Anterior cingulate cortex (tissue), 58 donors: Measurements from ENCODE around the gene TMED7.

ENCODE experiments used
- DNase-seq, 58 donors: peaks; one replicate each; lab custom pipeline; 2025; lab: John Stamatoyannopoulos, UW

Gene TMED7

GRCh38 chr5:115629903-115630302 is 4.1 kb upstream of the TMED7 start:
- DNase-seq = no peak

DNA sequence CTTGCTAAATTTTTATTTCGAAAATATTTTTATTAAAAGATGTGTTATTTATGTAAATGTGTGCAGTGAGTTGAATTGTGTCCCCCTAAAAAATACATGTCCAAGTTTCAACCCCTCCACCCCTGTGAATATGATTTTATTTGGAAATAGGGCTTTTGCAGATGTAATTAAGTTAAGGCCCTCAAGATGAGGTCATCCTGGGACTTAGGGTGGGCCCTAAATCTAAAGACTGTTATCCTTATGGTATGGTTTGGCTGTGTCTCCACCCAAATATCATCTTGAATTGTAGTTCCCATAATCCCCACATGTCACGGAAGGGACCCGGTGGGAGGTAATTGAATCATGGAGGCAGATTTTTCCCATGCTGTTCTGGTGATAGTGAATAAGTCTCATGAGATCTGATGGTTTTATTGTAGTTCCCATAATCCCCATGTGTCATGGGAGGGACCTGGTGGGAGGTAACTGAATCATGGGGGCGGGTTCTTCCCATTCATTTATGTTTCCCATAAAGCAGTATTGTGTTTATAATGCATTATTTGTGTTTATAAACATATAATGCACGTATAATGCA is 1.5 kb upstream of the TMED7 start:
- DNase-seq = no peak

DNA sequence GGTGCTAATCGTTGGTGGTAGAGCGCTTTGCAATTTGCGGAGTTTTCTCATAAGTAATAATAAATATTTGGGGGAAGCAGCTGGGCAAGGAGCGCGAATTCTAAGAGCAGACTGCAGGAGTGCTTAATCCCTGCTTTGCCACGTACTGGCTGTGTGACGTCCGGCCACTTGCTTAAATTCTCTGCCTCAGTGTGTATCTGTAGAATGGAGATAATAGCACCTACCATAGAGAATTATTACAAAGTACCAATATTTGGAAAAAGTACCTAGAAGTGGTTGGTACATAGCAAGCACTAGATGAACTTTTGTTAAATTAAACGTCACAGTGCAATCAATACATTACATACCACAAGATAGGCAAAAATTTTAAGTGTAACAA is 598 bp upstream of the TMED7 start:
- no peak for DNase-seq

DNA sequence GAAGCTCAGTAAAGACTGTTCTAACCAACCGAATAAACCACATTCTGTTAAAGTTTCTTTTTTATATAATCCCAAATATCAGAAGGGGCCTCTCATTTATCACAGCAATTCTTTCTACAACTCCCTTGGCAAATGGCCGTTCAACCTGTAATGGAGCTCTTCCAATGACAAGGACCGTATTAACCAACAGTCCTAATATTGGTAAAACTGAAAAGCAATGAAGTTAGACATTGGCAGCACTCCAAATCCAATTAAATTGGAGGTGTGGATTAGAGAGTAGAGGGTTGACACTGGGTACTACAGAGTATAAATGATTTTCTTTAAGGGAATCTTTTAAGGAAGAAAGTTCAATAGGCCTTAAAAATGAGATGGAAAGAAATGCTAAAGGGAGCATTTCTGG is 842 bp downstream of the TMED7 start:
- no peak for DNase-seq

GRCh38 chr5:115623658-115624057 is 2.2 kb downstream of the TMED7 start:
- DNase-seq = no peak

- no peak for DNase-seq
Measured at GRCh38 chr5:115621365-115621900, 4.4 kb downstream of the TMED7 start.

DNA sequence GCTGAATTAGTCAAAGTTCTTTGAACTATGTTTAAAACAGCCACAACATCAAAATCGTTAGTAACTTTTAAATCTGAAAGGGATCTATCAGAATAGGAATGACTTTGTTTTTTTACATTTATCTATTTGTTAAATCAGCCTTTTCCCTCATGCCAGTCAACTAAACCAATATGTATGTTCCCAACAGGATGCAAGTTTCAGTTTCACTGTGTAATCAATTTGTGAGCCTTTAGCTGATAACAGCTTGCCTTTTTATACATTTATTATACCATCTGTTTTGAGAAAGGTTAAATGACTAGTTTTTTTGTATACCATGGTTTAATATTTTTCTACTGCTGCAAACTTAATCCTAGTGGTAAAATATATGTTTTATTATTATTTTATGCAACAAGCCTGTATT is 8.9 kb downstream of the TMED7 start:
- DNase-seq = no peak

DNA sequence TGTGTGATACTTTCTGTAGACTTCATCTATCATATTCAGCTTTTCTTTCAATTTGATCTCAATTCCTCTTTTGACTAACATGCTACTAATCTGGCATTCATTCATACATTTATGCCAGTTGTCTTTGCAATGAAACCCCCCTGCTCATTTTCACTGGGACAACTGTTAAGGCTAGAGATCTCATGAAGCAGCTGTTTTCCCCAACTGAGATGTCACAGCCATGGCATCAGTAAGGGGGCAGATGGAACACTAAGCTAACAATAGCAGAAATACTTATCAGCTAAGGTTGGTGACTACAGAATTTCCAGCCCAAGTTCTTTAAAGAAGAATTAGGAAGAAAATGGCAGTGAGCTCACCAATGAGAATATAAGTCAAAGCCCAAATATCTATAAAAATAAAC is 9.4 kb downstream of the TMED7 start:
- no peak for DNase-seq

DNA sequence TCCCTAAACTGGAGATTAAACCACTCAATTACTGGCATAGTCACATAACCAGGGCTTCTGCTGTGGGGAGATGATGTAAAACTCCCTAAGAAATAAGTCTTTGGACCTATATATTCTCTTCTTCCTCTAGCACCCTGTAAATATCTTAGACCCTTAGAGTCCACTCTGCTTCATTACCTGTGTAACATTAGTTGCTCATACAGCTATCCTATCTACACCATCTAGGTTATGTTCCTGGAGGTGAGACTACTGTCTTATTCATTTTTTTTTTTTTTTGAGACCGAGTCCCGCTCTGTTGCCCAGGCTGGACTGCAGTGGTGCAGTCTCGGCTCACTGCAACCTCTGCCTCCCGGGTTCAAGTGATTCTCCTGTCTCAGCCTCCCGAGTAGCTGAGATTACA is 14.0 kb downstream of the TMED7 start:
- no peak for DNase-seq

GRCh38 chr5:115607935-115608334 is 17.9 kb downstream of the TMED7 start:
- no peak for DNase-seq

GRCh38 chr5:115605436-115605835 is 20.4 kb downstream of the TMED7 start:
- DNase-seq = no peak

DNA sequence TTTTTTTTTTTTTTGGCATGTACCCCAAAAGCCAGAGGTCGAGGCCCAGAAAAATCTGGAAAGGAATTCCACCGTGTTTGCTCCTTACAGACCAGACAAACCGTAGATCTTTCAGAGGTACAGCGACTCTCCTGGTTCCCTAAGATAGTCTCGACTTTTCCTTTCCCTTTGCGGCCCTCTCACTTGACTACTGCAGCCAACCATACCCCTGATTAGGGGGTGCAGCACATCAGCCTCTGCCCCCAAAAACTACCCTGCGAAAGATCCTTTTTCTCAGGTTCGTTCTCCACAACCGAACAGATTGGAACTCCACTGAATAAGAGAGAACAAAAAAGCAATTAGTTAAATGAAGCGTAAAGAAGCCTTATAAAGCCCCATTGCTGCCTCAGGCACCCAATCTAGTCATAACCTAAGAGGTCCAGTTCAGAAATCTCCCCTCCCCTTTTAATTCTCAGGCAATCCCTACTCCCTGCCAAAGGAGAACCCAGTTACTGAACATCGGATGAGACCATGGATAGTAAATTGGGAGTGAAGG is 23.2 kb downstream of the TMED7 start:
- peak in 2 of 58 donors; percentile 50 to 57 for DNase-seq

DNA sequence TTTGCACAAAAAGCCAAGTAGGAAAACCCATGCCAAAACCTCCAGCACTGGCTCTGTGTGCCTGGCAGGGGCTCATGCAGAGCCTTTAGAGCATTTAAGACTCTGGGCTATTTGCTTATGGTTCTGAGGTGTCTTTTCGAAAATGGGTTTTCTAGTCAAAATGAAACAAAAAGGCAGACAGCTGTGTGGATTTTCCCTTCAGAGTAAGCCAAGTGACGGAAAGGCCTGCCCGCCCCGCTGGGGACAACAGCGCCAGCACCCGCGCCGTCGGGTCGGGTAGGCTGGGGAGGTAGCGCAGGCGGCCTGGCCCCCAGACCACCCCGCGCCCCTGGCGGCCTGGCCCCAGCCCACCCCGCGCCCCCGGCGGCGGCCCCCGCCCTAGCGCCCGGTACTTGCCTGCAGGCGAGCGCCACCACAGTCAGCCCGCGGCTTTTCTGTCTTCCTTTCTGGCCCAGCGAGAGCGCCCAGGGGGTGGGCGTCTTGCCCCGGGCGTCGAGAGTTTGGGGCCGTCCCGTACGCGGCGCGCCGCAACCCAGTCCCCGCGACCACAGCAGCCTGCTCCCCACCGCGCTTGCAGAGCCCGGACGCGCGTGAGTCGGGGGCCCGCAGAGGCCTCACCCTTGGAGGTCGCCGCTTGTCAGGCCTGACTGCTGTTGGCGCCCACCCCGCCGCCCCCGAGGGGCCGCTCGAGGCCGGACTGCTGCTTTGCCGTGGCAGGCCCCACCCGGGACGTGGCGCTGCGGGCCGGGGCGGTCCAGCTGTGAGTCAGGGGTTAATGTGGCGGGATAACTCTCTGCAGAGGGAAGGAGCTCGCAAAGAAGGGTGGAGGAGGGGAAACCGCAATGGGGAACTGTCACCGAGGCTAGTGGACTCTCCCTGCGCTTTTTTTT is 23.9 kb downstream of the TMED7 start, which contains the start of gene TICAM2:
Gene TICAM2 (minus strand): TSS at position 779 of the 890 bp plus-strand sequence. CDS start 21,223 bp downstream, outside the sequence.
- peak in 55 of 58 donors; percentile 31 to 82 (median 64) for DNase-seq

DNA sequence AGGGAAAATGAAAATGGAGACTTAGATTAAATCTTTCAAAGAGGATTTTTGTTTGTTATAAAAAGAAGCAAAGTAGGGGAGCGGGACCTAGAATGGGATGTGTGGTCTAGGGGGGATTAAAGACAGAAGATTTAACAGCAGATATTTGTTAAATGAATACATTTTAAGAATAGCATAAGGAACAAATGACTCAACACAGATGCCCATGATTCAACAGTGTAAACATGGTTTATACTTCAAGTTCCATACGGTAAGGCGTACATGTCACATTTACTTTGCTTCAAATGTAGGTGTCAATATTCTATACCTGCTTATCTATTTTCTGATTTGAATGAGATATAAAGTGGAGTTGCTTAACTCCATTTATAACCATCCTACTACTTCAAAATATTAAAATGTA is 25.1 kb downstream of the TMED7 start:
- no peak for DNase-seq

- no peak for DNase-seq
Measured at GRCh38 chr5:115599924-115600323, 25.9 kb downstream of the TMED7 start.

DNA sequence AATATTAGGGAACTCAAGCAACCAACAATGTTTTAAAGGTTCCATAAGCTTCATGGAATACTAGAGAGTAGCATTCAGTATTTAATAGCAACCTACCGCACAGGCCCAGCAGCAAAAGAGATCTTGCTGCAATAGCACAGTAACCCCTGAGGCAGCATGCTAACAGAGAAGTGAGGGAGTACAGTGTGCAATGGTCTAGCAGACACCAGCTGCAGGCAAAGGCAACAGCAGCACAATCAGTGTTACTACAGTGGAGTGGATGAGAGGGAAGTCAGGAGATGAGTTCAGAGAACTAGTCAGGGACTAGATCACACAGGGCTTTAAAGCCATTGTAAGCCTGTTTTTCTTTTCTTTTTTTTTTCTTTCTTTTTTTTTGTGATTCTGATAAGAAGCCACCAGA is 26.3 kb downstream of the TMED7 start:
- peak in 29 of 58 donors; percentile 5 to 52 (median 17) for DNase-seq

DNA sequence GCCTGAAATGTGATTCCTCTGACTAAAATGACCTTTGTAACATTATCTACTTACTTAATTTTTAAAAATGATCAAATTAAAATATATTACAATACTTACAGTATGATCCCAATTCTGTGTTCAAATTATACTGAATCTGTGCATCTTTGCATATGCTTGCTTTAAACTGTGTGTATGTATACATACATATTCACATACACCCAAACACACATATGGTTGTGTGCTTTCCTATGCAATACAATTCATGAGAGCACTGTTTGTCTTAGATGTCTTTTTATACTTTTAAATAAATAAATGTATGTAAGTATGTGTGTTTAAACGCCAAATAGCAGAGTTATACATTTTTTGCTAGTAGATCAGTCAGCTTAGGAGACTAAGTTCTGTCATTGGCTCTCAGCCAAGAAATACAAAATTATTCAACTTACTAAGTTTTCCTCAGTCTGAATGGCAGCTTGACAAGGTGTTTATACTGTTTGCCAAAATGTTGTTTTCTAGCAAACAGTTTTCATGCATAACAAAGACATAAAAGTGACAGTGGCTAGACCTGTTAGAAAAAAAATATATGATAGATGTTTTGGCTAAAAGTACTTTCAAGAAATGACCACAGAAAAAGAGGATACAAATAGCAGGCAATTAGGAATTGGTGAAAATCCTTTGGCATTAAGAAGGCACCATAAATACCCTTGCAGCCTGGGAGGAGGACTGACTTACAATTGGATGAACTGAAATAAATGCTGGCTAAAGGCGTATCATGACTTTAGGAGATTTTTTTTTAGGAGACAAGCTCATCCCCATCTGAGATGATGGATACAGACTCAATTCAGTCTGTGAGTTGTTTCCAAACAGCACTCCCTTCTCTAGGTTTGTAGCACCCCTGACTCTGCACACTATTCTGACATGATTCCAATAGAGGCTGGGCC is 31.4 kb downstream of the TMED7 start:
- DNase-seq = no peak

- no peak for DNase-seq
Measured at GRCh38 chr5:115589043-115589442, 36.8 kb downstream of the TMED7 start.

DNA sequence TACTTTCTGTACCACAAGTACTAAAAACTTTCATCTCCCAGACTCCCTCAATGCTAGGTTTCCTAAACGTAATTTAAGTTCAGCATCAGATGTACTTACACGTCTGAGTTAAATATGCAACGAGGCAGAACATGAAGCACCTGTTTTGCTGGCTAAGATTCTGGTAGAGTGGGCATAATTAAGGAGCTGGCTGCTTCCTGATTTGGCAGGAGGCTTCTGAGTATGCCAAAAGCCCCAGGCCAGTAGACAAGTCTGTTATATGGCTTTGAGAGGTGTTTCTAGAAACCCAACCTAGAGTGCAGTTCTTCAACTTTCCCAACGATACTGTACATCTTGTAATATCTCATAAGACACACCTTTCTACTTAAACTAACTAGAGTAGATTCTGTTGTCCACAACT is 37.2 kb downstream of the TMED7 start:
- no peak for DNase-seq

GRCh38 chr5:115586525-115587146 is 39.2 kb downstream of the TMED7 start:
- peak in 2 of 58 donors; percentile 12 to 22 for DNase-seq
